Caco-2 (cell line): ENCODE measurements around the gene TMPRSS11E. TPM values are rescaled to one million over a fixed set of nuclear protein-coding genes. Genes with fewer than 3 reads are reported as not detected.

Experiments used
- BruUV-seq: library from RNA; stranded (reverse); fragments of 400-500 nt; replicated peaks from 2 replicates; lab custom pipeline; 2021; lab: Mats Ljungman, UMichigan
- CTCF ChIA-PET: fragments of 300-600 bp; sonication (Branson Sonifier 250); formaldehyde crosslinking; loops from one replicate; lab custom pipeline; 2022; ENCODE audit warnings: antibody characterized with exemption; lab: Charles Lee
- POLR2A ChIA-PET: fragments of 300-600 bp; sonication (Branson Sonifier 250); formaldehyde crosslinking; loops from one replicate; lab custom pipeline; 2022; ENCODE audit warnings: antibody characterized with exemption; lab: Charles Lee
- DNase-seq, 2 experiments: peaks; one replicate each; pipeline versions ENCODE4 v3.0.0 to v3.0.0-alpha.2; 2020 to 2022
- H3K27me3 ChIP-seq: replicated peaks from 2 replicates; pipeline ENCODE4 v1.6.0; 2011; ENCODE audit warnings: low read length; ENCODE audit not compliant: control insufficient read depth, insufficient read depth
- H3K36me3 ChIP-seq: 2 replicates; pipeline ENCODE4 v1.5.1; 2011; ENCODE audit warnings: low read length; ENCODE audit not compliant: control insufficient read depth, insufficient read depth
- H3K4me1 ChIP-seq: fragments of 250-450 bp; sonication (Bioruptor Pico); 2 replicates; pipeline ENCODE4 v1.5.1; 2020; ENCODE audit warnings: mild to moderate bottlenecking
- H3K4me3 ChIP-seq: 2 replicates; pipeline ENCODE4 v1.5.1; 2011; ENCODE audit warnings: low read depth, mild to moderate bottlenecking, control low read depth, low read length
- H3K9me3 ChIP-seq: fragments of 250-450 bp; sonication (Bioruptor Pico); 2 replicates; pipeline ENCODE4 v1.5.1; 2020; ENCODE audit warnings: mild to moderate bottlenecking, moderate library complexity
- H3K27ac Mint-ChIP-seq: one replicate; pipeline ENCODE4 v1.8.0; 2022; ENCODE audit warnings: mixed read lengths; ENCODE audit not compliant: unreplicated experiment
- H3K27me3 Mint-ChIP-seq: one replicate; pipeline ENCODE4 v1.8.0; 2022; ENCODE audit warnings: mixed read lengths; ENCODE audit not compliant: insufficient read depth, unreplicated experiment
- H3K36me3 Mint-ChIP-seq: one replicate; pipeline ENCODE4 v1.8.0; 2022; ENCODE audit warnings: mild to moderate bottlenecking, mixed read lengths; ENCODE audit not compliant: insufficient read depth, unreplicated experiment
- H3K4me1 Mint-ChIP-seq: one replicate; pipeline ENCODE4 v1.8.0; 2022; ENCODE audit warnings: low read depth, mixed read lengths; ENCODE audit not compliant: unreplicated experiment
- H3K4me3 Mint-ChIP-seq: one replicate; pipeline ENCODE4 v1.8.0; 2022; ENCODE audit warnings: mild to moderate bottlenecking, moderate library complexity, mixed read lengths; ENCODE audit not compliant: unreplicated experiment
- H3K9me3 Mint-ChIP-seq: one replicate; pipeline ENCODE4 v1.8.0; 2022; ENCODE audit warnings: mixed read lengths; ENCODE audit not compliant: unreplicated experiment
- CTCF ChIP-seq, 2 experiments: fragments of 200-600 bp in 1 of 2; IDR thresholded peaks; 1 replicate in 1 of 2; 2 replicates in 1 of 2; pipeline versions ENCODE4 v1.5.1 to v1.8.0; 2011 to 2022; ENCODE audit warnings: antibody characterized with exemption in 1 of 2, control low read depth in 1 of 2, inconsistent platforms in 1 of 2, low read depth in 1 of 2, low read length in 1 of 2, mild to moderate bottlenecking in 1 of 2, moderate library complexity in 1 of 2; ENCODE audit not compliant: insufficient read depth in 1 of 2, severe bottlenecking in 1 of 2, unreplicated experiment in 1 of 2
- intact Hi-C: fragments of 100-400 bp; cut with micrococcal nuclease; formaldehyde crosslinking; loops from one replicate; pipeline ENCODE4 v1.10.0; 2022; ENCODE audit not compliant: unreplicated experiment
- total RNA-seq: library from RNA; stranded (reverse); gene quantifications from 2 replicates; pipeline ENCODE4 v1.2.3, GENCODE V29; 2022

The TMPRSS11E gene
- total RNA-seq, 1 experiment from 2014 or later: not detected

DNA sequence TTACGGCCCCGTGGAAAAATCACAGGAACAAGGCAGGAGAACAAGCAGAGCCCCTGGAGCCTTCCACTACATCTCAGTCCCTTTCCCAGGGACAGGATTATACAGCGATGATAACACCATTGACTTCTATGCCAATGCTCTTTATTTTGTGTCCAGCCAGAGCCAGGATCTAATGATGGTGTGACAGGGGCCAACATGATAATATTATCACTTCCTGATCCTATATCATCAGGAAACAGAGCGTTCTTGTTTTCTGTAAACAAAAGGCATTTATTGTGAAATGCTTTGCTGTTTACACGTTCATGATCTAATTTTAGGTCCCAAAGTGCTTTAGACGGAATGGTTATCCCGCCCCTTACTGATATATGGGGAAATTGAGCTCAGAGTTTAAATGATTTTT is 12.8 kb downstream of the TMPRSS11E start:
- Histone ChIP-seq H3K36me3 (no peaks in the 10 kb centered on the region), H3K4me3 (no peak overlapping the region), H3K4me1 (no peaks in the 10 kb centered on the region), H3K9me3 (no peaks in the 10 kb centered on the region), H3K27me3 (no peaks in the 10 kb centered on the region)
- intact Hi-C loops: no loop called here
- H3K27ac Mint-ChIP-seq: no peak overlapping the region
- POLR2A ChIA-PET: no interaction called here
- H3K4me1 Mint-ChIP-seq: no peaks in the 10 kb centered on the region
- no peak for TF ChIP-seq CTCF (IDR thresholded peaks at IDR 0.05; ENCODE audit: insufficient read depth in 1 of 2, low read depth in 1 of 2, low read length in 1 of 2, severe bottlenecking in 1 of 2, unreplicated experiment in 1 of 2)
- H3K27me3 Mint-ChIP-seq: no peaks in the 10 kb centered on the region
- no peaks in the 10 kb centered on the region for H3K9me3 Mint-ChIP-seq
- DNase-seq: no peak
- no peaks in the 10 kb centered on the region for H3K36me3 Mint-ChIP-seq
- CTCF ChIA-PET: no interaction called here
- H3K4me3 Mint-ChIP-seq: no peak overlapping the region
- BruUV-seq: no TSS peak

- ChIA-PET CTCF (no interaction called here), POLR2A (no interaction called here)
- Histone ChIP-seq H3K4me1 (no peaks in the 10 kb centered on the region), H3K9me3 (no peaks in the 10 kb centered on the region), H3K36me3 (no peaks in the 10 kb centered on the region), H3K4me3 (no peak overlapping the region), H3K27me3 (no peaks in the 10 kb centered on the region)
- Mint-ChIP-seq H3K27me3 (no peaks in the 10 kb centered on the region), H3K4me3 (no peak overlapping the region), H3K36me3 (no peaks in the 10 kb centered on the region), H3K9me3 (no peaks in the 10 kb centered on the region), H3K4me1 (no peaks in the 10 kb centered on the region), H3K27ac (no peak overlapping the region)
- intact Hi-C loops: no loop called here
- no peak for TF ChIP-seq CTCF (IDR thresholded peaks at IDR 0.05; ENCODE audit: insufficient read depth in 1 of 2, low read depth in 1 of 2, low read length in 1 of 2, severe bottlenecking in 1 of 2, unreplicated experiment in 1 of 2)
- DNase-seq: no peak
- BruUV-seq: no TSS peak
These were observed 14.5 kb downstream of the TMPRSS11E start for GRCh38 chr4:68461790-68462189.

DNA sequence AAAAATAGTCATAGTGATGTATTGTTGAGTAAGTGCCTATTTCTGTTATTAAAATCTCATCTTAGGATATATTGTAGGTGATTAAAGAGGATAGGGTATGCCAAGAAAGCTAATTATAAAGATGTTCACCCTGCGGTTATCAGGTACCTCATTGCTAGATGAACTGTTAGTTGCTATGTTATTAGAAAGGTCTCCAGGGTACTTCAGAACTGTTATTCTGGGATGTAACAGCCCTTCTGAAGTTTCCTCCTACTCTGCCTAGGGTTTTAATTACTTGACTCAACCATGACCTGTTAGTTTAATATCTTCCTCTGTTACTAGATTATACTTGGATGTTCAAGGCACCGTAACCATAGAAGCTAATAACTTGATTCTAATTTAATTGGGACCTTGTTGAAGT is 15.4 kb downstream of the TMPRSS11E start:
- no peaks in the 10 kb centered on the region for H3K27me3 Mint-ChIP-seq
- TF ChIP-seq CTCF (IDR thresholded peaks at IDR 0.05; ENCODE audit: insufficient read depth in 1 of 2, low read depth in 1 of 2, low read length in 1 of 2, severe bottlenecking in 1 of 2, unreplicated experiment in 1 of 2): no peak

More for the DNA sequence above, 15.4 kb downstream of the TMPRSS11E start:
- Mint-ChIP-seq H3K9me3 (no peaks in the 10 kb centered on the region), H3K27ac (no peak overlapping the region), H3K4me3 (no peak overlapping the region), H3K4me1 (no peaks in the 10 kb centered on the region), H3K36me3 (no peaks in the 10 kb centered on the region)
- no peak overlapping the region for H3K4me3 ChIP-seq
- H3K4me1 ChIP-seq: no peaks in the 10 kb centered on the region
- intact Hi-C loops: no loop called here
- H3K9me3 ChIP-seq: no peaks in the 10 kb centered on the region
- no TSS peak for BruUV-seq
- no peaks in the 10 kb centered on the region for H3K27me3 ChIP-seq
- CTCF ChIA-PET: no interaction called here
- no peak for DNase-seq
- H3K36me3 ChIP-seq: no peaks in the 10 kb centered on the region
- POLR2A ChIA-PET: no interaction called here
